K562 (cell line): ENCODE measurements around the gene EGFL7. TPM values are rescaled to one million over a fixed set of nuclear protein-coding genes. Genes with fewer than 3 reads are reported as not detected.

Experiments used
- C11orf30 ChIP-seq: fragments of 450-650 bp; IDR thresholded peaks from 2 replicates; pipeline ENCODE4 v1.6.1; 2016; ENCODE audit warnings: low read depth, mild to moderate bottlenecking
- E2F4 ChIP-seq: sonication (generic); formaldehyde crosslinking; IDR thresholded peaks from 2 replicates; pipeline ENCODE4 v1.8.0; 2022; ENCODE audit warnings: mild to moderate bottlenecking, low read depth, missing genetic modification reagents
- L3MBTL2 ChIP-seq: fragments of 450-650 bp; IDR thresholded peaks from 2 replicates; pipeline ENCODE4 v1.6.1; 2016; ENCODE audit warnings: mild to moderate bottlenecking, moderate library complexity
- NBN ChIP-seq: fragments of 450-650 bp; IDR thresholded peaks from 2 replicates; pipeline ENCODE4 v1.6.1; 2016; ENCODE audit warnings: low read depth, mild to moderate bottlenecking
- NR1H2 ChIP-seq: sonication (generic); formaldehyde crosslinking; IDR thresholded peaks from 2 replicates; pipeline ENCODE4 v1.4.0; 2020; ENCODE audit warnings: mild to moderate bottlenecking, missing genetic modification reagents
- NR2C2 ChIP-seq, 2 experiments: fragments of 200-800 bp in 1 of 2; sonication (Bioruptor generic) in 1 of 2; sonication (generic) in 1 of 2; formaldehyde crosslinking in 1 of 2; IDR thresholded peaks; 2 replicates each; pipeline versions ENCODE4 v1.6.1 to v1.8.0; 2016 to 2022; ENCODE audit warnings: mild to moderate bottlenecking in 1 of 2, missing compliant biosample characterization in 1 of 2, missing genetic modification characterization in 1 of 2, missing genetic modification reagents in 1 of 2
- NUFIP1 ChIP-seq: fragments of 450-650 bp; IDR thresholded peaks from 2 replicates; pipeline ENCODE4 v1.6.1; 2018; ENCODE audit not compliant: partially characterized antibody
- RBBP5 ChIP-seq: fragments of 200-600 bp; sonication (generic); IDR thresholded peaks from 2 replicates; pipeline ENCODE4 v1.6.1; 2012; ENCODE audit warnings: borderline replicate concordance, mild to moderate bottlenecking, low read length, control low read depth, inconsistent platforms; ENCODE audit not compliant: insufficient read depth, poor library complexity, severe bottlenecking
- RBFOX2 ChIP-seq: fragments of 200-400 bp; formaldehyde crosslinking; IDR thresholded peaks from 2 replicates; pipeline ENCODE4 v1.6.1; 2017; ENCODE audit warnings: low read depth, mild to moderate bottlenecking, low read length, moderate library complexity
- RFX5 ChIP-seq: IDR thresholded peaks from 2 replicates; pipeline ENCODE4 v1.6.1; 2011; ENCODE audit warnings: low read depth, mild to moderate bottlenecking, improper control_type of control experiment, low read length
- RFX7 ChIP-seq: fragments of 250-450 bp; sonication (Bioruptor Pico); IDR thresholded peaks from 2 replicates; pipeline ENCODE4 v1.5.1; 2021; ENCODE audit warnings: mild to moderate bottlenecking
- SMARCC2 ChIP-seq: fragments of 450-650 bp; IDR thresholded peaks from 2 replicates; pipeline ENCODE4 v1.6.1; 2017; ENCODE audit warnings: antibody characterized with exemption, moderate library complexity, mild to moderate bottlenecking, low read depth
- SUPT5H ChIP-seq: fragments of 450-650 bp; IDR thresholded peaks from 2 replicates; pipeline ENCODE4 v1.6.1; 2016
- TEAD2 ChIP-seq: fragments of 450-650 bp; IDR thresholded peaks from 2 replicates; pipeline ENCODE4 v1.6.1; 2016; ENCODE audit warnings: missing genetic modification characterization, control low read depth, missing compliant biosample characterization
- TSC22D4 ChIP-seq: fragments of 450-650 bp; IDR thresholded peaks from 2 replicates; pipeline ENCODE4 v1.6.1; 2016; ENCODE audit warnings: missing genetic modification characterization, missing biosample characterization, control low read depth
- UBTF ChIP-seq, 2 experiments: IDR thresholded peaks; 2 replicates each; pipeline ENCODE4 v1.6.1; 2012; ENCODE audit warnings: improper control_type of control experiment in 2 of 2, low read depth in 2 of 2, low read length in 2 of 2, borderline replicate concordance in 1 of 2
- ZC3H4 ChIP-seq: sonication (generic); formaldehyde crosslinking; IDR thresholded peaks from 2 replicates; pipeline ENCODE4 v1.9.0; 2021; ENCODE audit warnings: missing genetic modification reagents, borderline replicate concordance
- ZNF780A ChIP-seq: fragments of 250-450 bp; sonication (Bioruptor Pico); IDR thresholded peaks from 2 replicates; pipeline ENCODE4 v1.5.0; 2021; ENCODE audit warnings: mild to moderate bottlenecking
- polyA plus RNA-seq, 8 experiments: library from polyadenylated mRNA; depleted of rRNA in 4 of 8; stranded (reverse) in 5 of 8; unstranded in 3 of 8; fragments of >200 nt; fragmentation: Nextera tagmentation in 2 of 8; fragmentation: Illumina TruSeq in 1 of 8; extraction: Ambion mirVana in 2 of 8; extraction: Trizol in 1 of 8; gene quantifications; 2 replicates each; pipeline versions ENCODE4 v1.2.1 to v1.2.3, GENCODE V29; 2011 to 2014; ENCODE audit warnings: inconsistent platforms in 1 of 8, missing spikeins in 1 of 8
- total RNA-seq, 7 experiments: library from RNA; depleted of rRNA in 6 of 7; stranded (reverse); fragments of >200 nt in 6 of 7; fragmentation: Illumina TruSeq in 2 of 7; extraction: Trizol in 2 of 7; gene quantifications; 2 replicates each; pipeline versions ENCODE4 v1.2.1 to v1.2.3, GENCODE V29; 2011 to 2021; ENCODE audit warnings: low replicate concordance in 1 of 7
- TF ChIP-seq, protein P1 (sequence below): fragments of 250-450 bp; sonication (Bioruptor Pico); IDR thresholded peaks from 2 replicates; pipeline ENCODE4 v1.5.0; 2021; ENCODE audit warnings: mild to moderate bottlenecking, borderline replicate concordance
- TF ChIP-seq, protein P2 (sequence below): sonication (generic); formaldehyde crosslinking; IDR thresholded peaks from 2 replicates; pipeline ENCODE4 v1.9.0; 2022; ENCODE audit warnings: mild to moderate bottlenecking, missing genetic modification reagents

EGFL7 gene
- total and polyA plus RNA-seq, 9 of the 15 experiments (the other 6 are each of a cell fraction or from before 2014, with no cell fraction given), result 1.5 to 286 (median 55.5) TPM

- peak; percentile 86 to 98; a peak in 3 of 4 replicates for TF ChIP-seq UBTF (IDR thresholded peaks at IDR 0.05; ENCODE audit: borderline replicate concordance in 1 of 2, low read depth in 2 of 2, low read length in 2 of 2)
- TF ChIP-seq C11orf30, result no peak
- no peak for TF ChIP-seq ZNF780A
- peak; percentile 40 for TF ChIP-seq RBBP5
- peak; percentile 58 for TF ChIP-seq SUPT5H
- TF ChIP-seq NR2C2 (CRISPR knock-in tag; IDR thresholded peaks at IDR 0.05), result no peak
- TF ChIP-seq NR2C2 (tag; IDR thresholded peaks at IDR 0.05), result no peak
- no peak for TF ChIP-seq TEAD2 (tag)
- TF ChIP-seq, protein P1, sequence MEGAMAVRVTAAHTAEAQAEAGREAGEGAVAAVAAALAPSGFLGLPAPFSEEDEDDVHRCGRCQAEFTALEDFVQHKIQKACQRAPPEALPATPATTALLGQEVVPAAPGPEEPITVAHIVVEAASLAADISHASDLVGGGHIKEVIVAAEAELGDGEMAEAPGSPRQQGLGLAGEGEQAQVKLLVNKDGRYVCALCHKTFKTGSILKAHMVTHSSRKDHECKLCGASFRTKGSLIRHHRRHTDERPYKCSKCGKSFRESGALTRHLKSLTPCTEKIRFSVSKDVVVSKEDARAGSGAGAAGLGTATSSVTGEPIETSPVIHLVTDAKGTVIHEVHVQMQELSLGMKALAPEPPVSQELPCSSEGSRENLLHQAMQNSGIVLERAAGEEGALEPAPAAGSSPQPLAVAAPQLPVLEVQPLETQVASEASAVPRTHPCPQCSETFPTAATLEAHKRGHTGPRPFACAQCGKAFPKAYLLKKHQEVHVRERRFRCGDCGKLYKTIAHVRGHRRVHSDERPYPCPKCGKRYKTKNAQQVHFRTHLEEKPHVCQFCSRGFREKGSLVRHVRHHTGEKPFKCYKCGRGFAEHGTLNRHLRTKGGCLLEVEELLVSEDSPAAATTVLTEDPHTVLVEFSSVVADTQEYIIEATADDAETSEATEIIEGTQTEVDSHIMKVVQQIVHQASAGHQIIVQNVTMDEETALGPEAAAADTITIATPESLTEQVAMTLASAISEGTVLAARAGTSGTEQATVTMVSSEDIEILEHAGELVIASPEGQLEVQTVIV (CRISPR knock-in tag), result no peak
- TF ChIP-seq RFX7 (CRISPR knock-in tag), result no peak
- peak; percentile 44; the same call in 1 of the 2 replicates for TF ChIP-seq L3MBTL2
- peak; percentile 79 for TF ChIP-seq RBFOX2
- TF ChIP-seq ZC3H4 (CRISPR knock-in tag), result no peak
- no peak for TF ChIP-seq RFX5
- TF ChIP-seq SMARCC2, result no peak
- no peak for TF ChIP-seq E2F4 (CRISPR knock-in tag)
- TF ChIP-seq TSC22D4 (tag), result no peak
- no peak for TF ChIP-seq NR1H2
- TF ChIP-seq NBN, result no peak
- TF ChIP-seq, protein P2, sequence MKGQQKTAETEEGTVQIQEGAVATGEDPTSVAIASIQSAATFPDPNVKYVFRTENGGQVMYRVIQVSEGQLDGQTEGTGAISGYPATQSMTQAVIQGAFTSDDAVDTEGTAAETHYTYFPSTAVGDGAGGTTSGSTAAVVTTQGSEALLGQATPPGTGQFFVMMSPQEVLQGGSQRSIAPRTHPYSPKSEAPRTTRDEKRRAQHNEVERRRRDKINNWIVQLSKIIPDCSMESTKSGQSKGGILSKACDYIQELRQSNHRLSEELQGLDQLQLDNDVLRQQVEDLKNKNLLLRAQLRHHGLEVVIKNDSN (CRISPR knock-in tag), result 0 out of 2 replicates have a peak, but pooled peaks have one; percentile 18
- peak; percentile 8 for TF ChIP-seq NUFIP1
Measured at GRCh38 chr9:136645903-136646754, 16.6 kb upstream of the EGFL7 start (continued).
